Inferior parietal cortex (tissue), 1 donor: Measurements from ENCODE around the gene PRAMEF1.
"Not testable (repeated sequence)": the region's sequence is repeated elsewhere in the genome, so short reads cannot be mapped to it uniquely, and the experiment has no call there.

Source experiments
- DNase-seq: peaks from one replicate; pipeline ENCODE4 v3.0.0-alpha.2; 2016; ENCODE audit errors: extremely low spot score

PRAMEF1 gene, protein sequence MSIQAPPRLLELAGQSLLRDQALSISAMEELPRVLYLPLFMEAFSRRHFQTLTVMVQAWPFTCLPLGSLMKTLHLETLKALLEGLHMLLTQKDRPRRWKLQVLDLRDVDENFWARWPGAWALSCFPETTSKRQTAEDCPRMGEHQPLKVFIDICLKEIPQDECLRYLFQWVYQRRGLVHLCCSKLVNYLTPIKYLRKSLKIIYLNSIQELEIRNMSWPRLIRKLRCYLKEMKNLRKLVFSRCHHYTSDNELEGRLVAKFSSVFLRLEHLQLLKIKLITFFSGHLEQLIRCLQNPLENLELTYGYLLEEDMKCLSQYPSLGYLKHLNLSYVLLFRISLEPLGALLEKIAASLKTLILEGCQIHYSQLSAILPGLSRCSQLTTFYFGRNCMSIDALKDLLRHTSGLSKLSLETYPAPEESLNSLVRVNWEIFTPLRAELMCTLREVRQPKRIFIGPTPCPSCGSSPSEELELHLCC

DNA sequence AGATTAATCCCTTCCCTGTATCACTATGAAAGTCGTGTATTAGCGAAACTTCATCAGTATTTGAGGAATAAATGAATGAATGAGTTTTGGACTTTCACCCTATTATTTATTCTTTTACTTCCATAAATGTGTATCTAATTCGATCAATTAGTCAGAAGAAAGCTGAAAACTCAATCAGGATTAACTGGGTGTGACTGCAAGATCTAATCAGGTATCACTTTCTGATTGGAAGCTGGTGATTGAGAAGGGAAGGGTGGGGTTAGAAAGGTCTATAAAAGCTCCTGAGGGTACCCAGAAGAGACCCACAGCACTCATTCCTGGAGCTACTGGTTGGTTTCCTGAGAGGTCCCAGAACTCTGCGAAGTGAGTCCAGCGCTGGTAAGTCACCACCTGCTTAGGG is at the start of gene PRAMEF1:
Gene PRAMEF1 (plus strand): TSS at position 301 of the 400 bp plus-strand sequence. CDS start 1,831 bp downstream, outside the sequence.
- DNase-seq = not testable (repeated sequence)

DNA sequence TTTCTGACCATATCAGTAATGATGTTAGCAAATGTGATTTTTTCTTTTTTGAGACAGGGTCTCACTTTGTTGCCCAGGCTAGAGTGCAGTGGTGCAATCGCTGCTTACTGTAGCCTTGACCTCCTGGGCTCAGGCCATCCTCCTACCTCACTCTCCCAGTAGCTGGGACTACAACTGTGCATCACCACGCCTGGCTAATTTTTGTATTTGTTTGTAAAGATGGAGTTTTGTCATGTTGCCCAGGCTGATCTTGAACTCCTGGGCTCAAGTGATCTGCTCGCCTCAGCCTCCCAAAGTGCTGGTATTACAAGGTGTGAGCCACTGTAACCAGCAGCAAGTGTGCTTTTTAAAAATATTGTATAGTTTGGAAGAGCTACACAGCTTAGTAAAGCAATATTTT is 49.3 kb upstream of the PRAMEF1 start:
- DNase-seq = no peak

DNA sequence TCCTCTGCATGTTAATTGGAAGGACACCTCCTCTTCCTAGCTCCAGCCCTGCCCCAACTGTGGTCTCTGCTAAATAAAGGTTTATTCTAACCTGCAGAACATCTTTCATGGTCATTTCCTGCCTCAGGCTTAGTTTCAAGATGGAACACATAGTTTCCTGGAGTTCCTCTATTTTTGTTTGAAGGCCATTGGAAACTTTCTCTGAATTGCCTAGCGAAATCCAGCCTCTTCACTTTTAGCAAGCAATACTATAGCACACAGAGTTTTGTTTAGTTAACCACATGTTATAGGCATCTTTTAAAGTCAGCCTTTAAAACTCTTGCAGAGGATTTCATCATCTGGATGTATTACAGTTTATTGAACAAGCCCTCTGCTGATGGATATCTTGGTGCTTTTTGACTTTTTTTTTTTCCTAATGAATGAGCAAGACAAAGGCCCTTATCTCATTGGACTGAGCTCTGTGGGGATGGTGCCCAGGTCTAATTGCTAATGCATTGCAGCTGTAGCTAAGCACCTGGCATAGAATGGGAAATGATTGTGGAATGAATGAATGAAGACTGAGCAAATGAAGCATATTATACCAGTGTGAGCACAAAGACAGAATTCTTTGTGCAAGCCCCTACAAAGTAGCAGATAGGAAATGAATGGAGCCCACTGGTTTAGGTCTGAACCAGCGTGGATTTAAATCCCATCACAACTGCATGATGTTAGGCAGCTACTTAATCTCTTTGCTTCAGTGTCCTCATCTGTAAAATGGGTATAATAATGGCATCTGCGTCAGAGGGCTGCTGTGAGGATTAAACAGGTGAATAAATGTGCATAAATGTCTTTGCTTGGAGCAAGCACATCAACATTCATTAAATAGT is 45.8 kb upstream of the PRAMEF1 start:
- no peak for DNase-seq

DNA sequence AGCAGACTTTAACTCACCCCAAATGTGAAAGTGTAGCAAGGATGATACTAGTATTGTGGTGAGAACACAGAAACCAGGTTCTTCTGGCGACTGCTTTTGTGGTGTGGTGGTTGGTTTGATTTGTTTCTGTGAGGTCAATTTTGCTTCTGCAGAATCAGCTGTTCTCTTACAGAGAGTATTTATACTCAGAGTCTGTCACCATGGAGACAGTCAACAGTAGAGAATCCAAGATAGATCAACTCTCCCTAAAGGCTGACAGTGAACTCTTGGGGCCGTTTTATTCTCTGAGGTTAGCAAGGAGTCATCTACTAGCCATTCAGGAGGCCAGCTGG is 45.2 kb upstream of the PRAMEF1 start, which contains the start of gene CFAP107:
Gene CFAP107 (plus strand): TSS at position 209 of the 332 bp plus-strand sequence. CDS start 231 bp downstream, outside the sequence.
- DNase-seq = no peak

DNA sequence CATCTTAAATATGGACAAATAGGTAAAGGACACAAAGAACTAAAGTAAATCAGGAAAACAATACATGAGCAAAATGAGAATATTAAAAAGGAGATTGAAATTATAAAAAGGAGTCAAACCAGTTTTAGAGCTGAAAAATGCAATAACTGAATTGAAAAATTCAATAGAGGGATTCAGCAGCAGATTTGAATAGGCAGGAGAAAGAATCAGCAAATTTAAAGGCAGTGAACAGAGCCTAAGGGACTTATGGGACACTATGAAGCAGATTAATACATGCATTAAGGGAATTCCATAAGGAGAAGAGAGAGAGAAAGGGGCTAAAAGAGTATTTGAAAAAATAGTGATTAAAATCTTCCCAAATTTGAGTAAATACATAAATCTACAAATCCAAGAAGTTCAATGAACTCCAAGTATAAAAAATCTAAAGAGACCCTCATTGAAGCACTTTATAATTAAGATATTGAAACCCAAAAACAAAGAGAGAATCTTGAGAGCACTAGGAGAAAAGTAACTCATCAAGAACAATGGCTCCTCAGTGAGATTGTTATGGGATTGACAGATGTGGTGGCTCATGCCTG is 42.3 kb upstream of the PRAMEF1 start:
- no peak for DNase-seq

DNA sequence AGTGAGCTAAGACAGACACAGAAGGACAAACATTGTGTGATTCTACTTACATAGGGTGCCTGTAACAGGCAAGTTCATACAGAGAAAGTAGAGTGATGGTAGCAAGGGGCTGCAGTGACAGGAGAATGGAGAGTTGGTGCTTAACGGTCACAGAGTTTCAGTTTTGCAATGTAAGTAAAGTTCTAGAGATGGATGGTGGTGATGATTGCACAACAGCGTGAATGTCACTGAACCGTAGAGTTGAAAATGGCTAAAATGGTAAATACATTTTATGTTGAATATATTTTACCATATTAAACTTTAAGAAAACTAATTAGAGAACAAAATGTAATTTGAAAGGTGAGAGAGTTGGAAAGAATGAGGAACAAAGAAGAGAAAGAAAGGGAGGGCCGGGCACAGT is 36.5 kb upstream of the PRAMEF1 start:
- no peak for DNase-seq

DNA sequence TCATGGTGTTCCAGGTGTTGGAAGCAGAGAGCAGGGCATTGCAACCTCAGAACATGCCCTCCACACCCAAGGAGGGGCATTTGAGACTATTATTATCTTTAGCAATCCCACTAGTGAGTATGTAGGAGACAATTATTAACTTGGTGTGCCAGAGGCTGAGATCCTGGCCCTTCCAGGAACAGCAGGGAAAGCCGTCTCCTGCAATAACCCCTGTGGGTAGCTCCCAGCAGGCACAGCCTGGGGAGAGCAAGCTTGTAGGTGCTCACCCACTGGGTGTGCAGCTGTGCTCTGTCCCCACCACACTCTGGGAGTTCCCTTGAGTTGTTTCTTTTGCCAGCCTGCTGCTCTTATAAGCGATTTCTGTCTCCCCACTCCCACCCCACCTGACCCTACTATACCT is 34.9 kb upstream of the PRAMEF1 start:
- no peak for DNase-seq

DNA sequence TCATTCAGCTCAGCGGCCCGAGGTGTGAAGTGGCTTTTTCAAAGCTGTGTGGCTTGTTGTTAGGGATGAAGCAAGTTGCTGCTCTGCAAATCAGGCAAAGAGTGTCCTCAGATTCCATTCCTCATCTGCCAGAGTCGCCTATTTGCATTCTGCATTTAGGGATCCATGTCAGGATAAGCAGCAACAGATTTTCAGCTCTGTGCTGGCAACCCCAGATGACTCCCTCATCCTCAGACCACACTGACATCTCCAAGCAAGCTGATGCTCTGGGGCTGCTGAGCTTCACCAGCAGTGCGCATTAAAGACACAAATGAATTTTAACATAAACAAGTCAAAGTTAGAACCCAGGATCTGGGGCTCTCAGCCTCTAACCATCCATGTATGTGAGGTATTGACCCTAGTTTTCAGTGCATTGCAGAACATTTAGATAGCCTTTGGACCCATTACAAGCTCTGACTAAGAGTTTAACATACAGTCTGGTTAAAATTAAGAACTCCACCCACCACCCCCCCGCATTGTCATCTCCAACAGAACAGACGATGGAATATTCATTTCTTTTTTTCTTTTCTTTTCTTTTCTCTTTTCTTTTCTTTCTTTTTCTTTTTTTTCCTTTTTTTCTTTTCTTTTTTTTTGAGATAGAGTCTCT is 34.3 kb upstream of the PRAMEF1 start:
- DNase-seq = no peak

DNA sequence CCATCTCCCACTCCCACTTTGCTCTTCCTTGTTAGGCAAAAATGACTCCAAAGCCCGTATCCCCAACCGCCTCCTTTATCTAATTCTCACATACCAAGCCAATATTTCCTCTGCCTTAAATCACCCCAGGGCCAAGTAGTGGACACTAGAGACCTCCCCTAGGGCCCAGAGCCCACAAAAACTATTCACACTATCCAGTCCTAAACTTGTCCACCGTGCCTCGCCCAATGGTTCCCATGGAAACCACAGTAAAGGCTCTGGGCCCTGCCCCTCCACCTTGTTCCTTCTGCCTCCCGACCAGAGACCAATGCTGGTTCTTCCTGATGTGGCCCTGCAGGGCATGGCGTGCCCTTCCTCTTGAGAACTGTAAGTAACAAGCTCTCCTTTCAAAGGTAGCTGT is 33.4 kb upstream of the PRAMEF1 start:
- DNase-seq = no peak

DNA sequence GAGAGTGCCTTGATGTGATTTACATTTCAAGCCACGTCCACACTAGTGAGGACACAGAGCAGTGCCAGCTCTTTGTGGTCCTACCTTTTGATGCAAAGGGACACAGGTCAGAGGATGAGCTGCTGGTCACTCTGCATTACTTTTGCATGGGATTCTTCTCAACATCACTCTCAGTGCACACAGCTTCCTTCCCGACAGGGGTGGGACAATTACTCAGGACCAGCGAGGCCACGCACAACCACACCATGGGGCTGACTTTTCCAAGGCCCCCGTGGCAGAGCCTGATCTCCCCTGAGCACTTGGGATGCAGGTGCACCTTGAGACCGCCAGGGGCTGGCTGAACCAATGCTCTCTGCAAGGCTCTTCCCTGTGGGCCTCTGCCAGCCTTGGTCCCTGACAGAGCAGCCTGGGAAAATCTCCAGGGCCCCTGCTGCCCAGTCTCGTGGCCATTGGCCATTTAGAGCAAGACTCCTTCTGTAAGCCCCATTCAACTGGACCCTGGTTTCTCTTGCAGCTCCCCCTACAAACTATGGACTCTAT is 30.9 kb upstream of the PRAMEF1 start:
- DNase-seq = no peak

DNA sequence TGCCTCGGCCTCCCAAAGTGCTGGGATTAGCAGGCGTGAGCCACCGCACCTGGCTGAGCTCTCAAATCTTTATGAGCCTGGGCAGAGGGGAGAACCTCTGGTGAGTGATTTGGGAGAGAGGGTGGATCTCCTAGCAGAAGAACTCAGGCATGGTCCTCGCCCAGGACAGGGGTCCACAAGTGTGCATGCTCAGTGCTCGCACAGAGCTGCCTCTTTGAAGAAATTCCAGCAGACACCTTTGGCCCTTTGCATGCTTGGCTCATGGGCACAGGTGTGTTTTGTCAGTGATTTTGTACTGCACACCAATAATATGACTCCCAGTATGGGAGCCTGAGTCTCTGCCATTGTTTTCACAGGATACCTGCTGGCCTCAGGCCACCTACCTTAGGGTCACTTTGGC is 29.4 kb upstream of the PRAMEF1 start:
- DNase-seq = no peak

DNA sequence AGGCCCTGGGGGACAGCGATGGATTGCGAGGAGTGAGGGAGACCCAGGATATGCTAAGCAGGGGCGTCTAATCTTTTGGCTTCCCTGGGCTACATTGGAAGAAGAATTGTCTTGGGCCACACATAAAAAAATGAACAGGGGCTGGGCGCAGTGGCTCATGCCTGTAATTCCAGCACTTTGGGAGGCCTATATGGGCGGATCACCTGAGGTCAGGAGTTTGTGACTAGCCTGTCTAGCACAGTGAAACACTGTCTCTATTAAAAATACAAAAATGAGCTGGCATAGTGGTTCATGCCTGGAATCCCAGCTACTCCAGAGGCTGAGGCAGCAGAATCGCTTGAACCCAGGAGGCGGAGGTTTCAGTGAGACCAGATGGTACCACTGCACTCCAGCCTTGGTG is 28.4 kb upstream of the PRAMEF1 start:
- no peak for DNase-seq

DNA sequence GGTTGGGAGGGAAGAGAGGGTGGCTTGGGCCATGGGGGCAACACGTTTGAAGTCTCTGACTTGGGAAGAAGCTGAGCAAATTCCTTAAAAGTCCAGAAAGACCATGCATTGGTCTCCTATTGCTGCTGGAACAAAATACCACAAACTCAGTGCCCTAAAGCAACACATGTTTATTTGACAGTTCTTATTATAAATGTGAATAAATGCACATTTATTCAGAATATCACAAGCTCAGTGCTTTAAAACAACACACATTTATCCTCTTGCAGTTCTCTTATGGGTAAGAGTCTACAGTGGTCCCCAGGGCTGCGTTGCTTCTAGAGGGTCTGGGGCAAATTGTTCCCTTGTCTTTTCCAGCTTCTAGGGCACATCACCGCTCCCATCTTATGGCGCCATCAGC is 27.7 kb upstream of the PRAMEF1 start:
- DNase-seq = no peak

DNA sequence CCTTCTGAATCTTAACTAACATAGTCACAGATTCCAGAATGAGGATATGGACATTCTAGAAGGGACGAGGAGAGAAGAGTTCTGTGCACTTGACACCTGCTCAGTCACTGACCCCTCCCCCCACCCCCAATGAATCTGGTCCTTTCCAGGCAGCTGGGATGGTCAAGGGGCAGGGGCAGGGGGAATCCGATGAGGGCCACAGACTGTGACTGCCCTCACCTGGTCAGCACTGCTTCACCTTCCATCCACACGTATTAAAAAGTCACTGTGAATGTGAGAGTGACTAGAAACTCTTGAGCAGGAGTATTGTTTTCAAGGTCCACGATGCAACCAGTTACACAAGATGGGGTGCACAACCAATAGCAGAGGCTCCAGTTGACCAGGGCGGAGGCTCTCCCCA is 27.2 kb upstream of the PRAMEF1 start:
- DNase-seq = no peak

DNA sequence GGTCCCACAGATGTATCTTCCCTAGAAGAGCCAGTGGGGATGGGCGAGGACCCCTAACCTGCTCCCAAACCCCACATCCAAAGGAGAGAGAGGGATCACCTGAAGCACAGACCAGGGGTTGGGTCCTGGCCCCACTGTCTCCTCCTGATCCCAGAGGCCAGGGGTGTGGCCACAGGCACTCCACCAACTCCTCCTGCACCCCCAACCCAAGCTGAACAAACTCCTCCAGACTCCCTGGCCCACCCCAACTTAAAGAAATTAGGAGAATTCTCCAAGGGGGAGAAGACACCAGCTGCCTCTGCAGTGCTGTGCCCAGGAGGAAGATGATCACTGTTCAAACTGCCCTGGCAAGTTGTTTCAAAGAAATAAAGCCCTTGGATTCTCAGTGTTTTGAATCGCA is 22.2 kb upstream of the PRAMEF1 start:
- DNase-seq = no peak

DNA sequence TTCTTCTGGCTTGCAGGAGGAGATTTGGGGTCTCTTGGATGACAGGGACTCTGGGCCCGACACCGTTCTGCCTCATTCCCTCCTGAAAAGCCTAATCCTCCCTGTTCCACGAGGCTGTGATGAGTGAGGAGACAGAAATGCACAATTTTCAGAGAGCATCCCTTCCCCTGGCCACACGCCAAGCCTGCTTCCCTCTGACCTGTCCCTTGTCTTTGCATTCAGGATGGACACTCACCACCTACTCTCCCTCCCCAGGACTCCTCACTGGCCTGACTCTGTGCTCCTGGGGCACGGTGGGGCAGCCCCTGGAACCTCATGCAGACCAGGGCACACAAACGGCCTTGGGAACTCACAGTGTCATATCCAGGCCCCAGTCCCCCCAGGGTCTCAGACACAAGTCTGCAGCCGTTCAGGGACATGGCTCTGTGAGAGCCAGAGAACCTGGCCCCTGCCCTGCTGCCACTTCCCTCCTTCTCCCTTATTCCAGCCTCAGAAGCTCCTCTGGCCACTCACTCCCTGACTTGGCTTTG is 21.2 kb upstream of the PRAMEF1 start:
- no peak for DNase-seq

DNA sequence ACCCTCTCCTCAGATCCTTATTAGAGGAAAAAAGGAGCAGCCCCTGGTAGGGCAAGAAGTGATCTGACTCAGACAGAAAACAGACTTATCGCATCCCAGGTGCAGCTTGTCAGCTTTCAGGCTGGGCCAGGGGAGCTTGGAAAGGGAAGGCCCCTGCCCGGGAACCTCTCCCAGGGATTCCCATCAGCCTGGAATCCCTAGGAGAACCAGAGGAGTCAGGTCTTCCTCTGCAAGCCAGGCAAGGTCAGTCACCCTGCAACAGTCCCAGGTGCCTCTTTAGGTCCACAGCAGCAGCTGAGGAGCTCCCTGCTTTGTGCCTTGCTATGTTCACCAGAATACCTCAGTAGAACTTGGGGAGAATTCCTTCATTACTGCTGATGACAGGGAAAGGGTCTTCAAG is 20.6 kb upstream of the PRAMEF1 start:
- DNase-seq = no peak

DNA sequence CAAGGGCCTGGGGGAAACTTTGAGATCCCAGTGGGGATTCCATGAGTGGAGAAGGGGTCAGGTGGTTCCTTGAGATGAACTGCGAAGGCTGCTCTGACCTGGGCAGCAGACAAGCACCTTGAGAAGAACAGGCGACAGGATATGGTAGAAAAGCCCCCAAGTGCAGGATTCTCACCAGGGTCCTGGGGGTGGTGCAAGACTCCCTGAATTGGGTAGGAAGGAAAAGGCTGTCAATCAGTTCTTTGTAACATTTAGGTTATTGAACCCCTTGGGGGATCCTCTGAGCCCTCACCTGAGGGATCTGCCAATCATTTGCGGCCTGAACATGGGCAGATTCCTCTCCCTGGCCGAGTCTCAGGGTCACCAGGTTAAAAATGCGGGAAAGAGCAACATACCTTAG is 20.0 kb upstream of the PRAMEF1 start:
- DNase-seq = no peak

DNA sequence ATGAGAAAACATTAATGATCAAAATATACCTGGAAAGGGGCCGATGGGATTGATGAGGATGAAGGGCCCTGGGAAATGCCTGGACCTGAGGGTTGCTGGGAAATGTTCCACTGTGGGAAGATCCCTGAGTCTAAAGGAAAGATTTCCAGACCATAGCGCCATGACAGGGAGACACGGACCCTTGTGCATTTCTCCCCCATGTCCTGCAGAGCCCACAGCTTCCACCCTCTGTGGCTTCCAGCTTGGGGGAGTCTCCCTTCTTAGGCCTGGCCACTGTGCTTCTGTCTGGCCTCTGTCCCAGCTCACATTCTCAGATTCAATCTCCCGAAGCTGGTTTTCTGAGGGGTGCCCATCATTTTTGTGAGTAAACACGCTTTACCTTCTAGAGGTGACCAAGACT is 18.7 kb upstream of the PRAMEF1 start:
- no peak for DNase-seq

DNA sequence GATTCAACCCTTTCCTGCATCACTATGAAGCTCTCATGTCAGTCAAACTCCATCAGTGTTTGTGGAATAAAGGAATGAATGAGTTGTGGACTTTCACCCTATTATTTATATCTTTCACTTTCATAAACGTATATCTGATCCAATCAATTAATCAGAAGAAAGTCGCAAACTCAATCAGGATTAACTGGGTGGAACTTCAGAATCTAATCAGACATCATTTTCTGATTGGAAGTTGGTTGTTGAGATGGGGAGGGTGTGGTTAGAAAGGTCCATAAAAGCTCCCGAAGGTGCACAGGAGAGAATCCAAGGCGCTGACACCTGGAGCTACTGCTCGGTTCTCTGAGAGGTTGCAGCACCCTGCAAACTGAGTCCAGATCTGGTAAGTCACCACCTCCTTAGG is 17.8 kb upstream of the PRAMEF1 start, which contains the start of gene PRAMEF12:
Gene PRAMEF12 (plus strand): TSS at position 301 of the 400 bp plus-strand sequence. CDS start 1,130 bp downstream, outside the sequence.
- DNase-seq = no peak

DNA sequence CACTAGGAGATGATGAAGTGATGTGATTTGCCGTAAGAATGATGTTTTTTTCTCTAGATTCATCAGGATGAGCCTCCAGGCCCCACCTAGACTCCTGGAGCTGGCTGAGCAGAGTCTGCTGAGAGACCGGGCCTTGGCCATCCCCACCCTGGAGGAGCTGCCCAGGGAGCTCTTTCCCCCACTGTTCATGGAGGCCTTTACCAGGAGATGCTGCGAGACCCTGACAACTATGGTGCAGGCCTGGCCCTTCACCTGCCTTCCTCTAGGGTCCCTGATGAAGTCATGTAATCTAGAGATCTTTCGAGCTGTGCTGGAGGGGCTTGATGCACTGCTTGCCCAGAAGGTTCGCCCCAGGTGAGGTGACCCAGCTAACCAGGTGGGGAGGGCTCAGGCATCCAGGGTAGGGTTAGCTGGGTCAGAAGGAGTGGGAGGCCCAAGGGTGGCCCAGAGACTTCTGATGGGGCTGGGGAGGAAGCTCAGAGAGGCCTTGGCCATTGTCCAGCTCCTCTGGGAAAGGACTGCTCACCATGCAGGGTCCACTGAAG is 16.3 kb upstream of the PRAMEF1 start:
- no peak for DNase-seq
